ENCODE measurements around the gene SUSD4. TPM values are rescaled to one million over a fixed set of nuclear protein-coding genes. Genes with fewer than 3 reads are reported as not detected.

The SUSD4 gene
- polyA plus RNA-seq, 1 of the 3 experiments (the other 2 are of a cell fraction), result 0.31 TPM

- TF ChIP-seq, protein P1, sequence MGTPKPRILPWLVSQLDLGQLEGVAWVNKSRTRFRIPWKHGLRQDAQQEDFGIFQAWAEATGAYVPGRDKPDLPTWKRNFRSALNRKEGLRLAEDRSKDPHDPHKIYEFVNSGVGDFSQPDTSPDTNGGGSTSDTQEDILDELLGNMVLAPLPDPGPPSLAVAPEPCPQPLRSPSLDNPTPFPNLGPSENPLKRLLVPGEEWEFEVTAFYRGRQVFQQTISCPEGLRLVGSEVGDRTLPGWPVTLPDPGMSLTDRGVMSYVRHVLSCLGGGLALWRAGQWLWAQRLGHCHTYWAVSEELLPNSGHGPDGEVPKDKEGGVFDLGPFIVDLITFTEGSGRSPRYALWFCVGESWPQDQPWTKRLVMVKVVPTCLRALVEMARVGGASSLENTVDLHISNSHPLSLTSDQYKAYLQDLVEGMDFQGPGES (IDR thresholded peaks at IDR 0.05; ENCODE audit: low read depth, low read length), result no peak
- TF ChIP-seq POLR2AphosphoS5 (IDR thresholded peaks at IDR 0.05; ENCODE audit: low read depth, low read length) (no peak), MAX (IDR thresholded peaks at IDR 0.05; ENCODE audit: low read depth) (no peak), EZH2phosphoT487 (IDR thresholded peaks at IDR 0.05; ENCODE audit: borderline replicate concordance, low read depth) (no peak), EP300 (IDR thresholded peaks at IDR 0.05; ENCODE audit: borderline replicate concordance in 1 of 2, low read depth in 1 of 2, low read length in 1 of 2) (no peak), TAF1 (IDR thresholded peaks at IDR 0.05; ENCODE audit: borderline replicate concordance, low read depth, low read length) (no peak), FOXM1 (IDR thresholded peaks at IDR 0.05; ENCODE audit: low read depth) (no peak), NRF1 (IDR thresholded peaks at IDR 0.05; ENCODE audit: low read depth, low read length) (no peak)
- TF ChIP-seq, protein P2, sequence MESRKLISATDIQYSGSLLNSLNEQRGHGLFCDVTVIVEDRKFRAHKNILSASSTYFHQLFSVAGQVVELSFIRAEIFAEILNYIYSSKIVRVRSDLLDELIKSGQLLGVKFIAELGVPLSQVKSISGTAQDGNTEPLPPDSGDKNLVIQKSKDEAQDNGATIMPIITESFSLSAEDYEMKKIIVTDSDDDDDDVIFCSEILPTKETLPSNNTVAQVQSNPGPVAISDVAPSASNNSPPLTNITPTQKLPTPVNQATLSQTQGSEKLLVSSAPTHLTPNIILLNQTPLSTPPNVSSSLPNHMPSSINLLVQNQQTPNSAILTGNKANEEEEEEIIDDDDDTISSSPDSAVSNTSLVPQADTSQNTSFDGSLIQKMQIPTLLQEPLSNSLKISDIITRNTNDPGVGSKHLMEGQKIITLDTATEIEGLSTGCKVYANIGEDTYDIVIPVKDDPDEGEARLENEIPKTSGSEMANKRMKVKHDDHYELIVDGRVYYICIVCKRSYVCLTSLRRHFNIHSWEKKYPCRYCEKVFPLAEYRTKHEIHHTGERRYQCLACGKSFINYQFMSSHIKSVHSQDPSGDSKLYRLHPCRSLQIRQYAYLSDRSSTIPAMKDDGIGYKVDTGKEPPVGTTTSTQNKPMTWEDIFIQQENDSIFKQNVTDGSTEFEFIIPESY (IDR thresholded peaks at IDR 0.05; ENCODE audit: borderline replicate concordance, low read depth), result no peak
These were observed 117.4 kb downstream of the SUSD4 start (continued) for GRCh38 chr1:223246476-223247112.

DNA sequence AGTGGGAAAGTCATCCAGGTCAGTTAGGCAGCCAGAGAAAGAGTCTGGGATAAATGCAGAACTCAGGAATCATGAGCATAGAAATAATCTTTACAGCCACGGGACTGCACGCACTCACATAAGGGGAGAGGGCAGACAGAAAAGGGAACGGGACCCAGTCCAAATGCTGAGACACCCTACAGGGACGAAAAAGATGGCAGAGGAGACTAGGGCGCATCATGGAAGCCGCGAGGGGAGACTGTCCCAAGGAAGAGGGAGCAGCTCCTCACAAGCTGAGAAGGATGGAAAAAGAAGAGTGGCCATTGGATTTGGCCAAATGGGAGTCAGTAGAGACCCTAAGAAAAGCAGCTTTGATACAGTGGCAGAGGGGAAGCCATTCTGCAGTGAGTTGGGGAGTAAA lies 118.0 kb downstream of the SUSD4 start:
- Histone ChIP-seq H4K20me1 (ENCODE audit: insufficient read depth) (no peaks in the 10 kb centered on the region), H3K27ac (ENCODE audit: low read depth in 2 of 2, low read length in 1 of 2) (no peak overlapping the region), H3K4me2 (no peak overlapping the region), H3K27me3 (ENCODE audit: insufficient read depth) (peaks cover 9% of the 10 kb centered on the region; the same call in 1 of the 2 replicates), H3K9me2 (no peaks in the 10 kb centered on the region), H3F3A (replicated peaks; ENCODE audit: insufficient read depth) (no peaks in the 10 kb centered on the region), H3K9me3 (no peaks in the 10 kb centered on the region), H3K36me3 (replicated peaks in 1 of 2; ENCODE audit: control insufficient read depth in 1 of 2, insufficient read depth in 2 of 2, low read length in 1 of 2) (no peaks in the 10 kb centered on the region), H2AFZ (ENCODE audit: low read depth) (no peak overlapping the region), H3K4me3 (ENCODE audit: low read depth in 2 of 2, low read length in 1 of 2) (no peak overlapping the region), H3K4me1 (ENCODE audit: control insufficient read depth in 1 of 2, insufficient read depth in 2 of 2, low read depth in 1 of 2, low read length in 1 of 2) (peaks cover 0 to 3% of the 10 kb centered on the region in 2 experiments; a peak in 1 of 4 replicates), H3K9ac (no peak overlapping the region), H3K79me2 (ENCODE audit: insufficient read depth) (no peaks in the 10 kb centered on the region)
- TF ChIP-seq TAF1 (IDR thresholded peaks at IDR 0.05; ENCODE audit: borderline replicate concordance, low read depth, low read length) (no peak), NFIC (IDR thresholded peaks at IDR 0.05; ENCODE audit: borderline replicate concordance) (no peak), EZH2phosphoT487 (IDR thresholded peaks at IDR 0.05; ENCODE audit: borderline replicate concordance, low read depth) (no peak), USF1 (IDR thresholded peaks at IDR 0.05; ENCODE audit: borderline replicate concordance, low read depth) (no peak), EP300 (IDR thresholded peaks at IDR 0.05; ENCODE audit: borderline replicate concordance in 1 of 2, low read depth in 1 of 2, low read length in 1 of 2) (no peak), TEAD4 (IDR thresholded peaks at IDR 0.05; ENCODE audit: borderline replicate concordance, insufficient read depth) (no peak), FOSL2 (IDR thresholded peaks at IDR 0.05; ENCODE audit: borderline replicate concordance, low read depth) (no peak)
- TF ChIP-seq, protein P3, sequence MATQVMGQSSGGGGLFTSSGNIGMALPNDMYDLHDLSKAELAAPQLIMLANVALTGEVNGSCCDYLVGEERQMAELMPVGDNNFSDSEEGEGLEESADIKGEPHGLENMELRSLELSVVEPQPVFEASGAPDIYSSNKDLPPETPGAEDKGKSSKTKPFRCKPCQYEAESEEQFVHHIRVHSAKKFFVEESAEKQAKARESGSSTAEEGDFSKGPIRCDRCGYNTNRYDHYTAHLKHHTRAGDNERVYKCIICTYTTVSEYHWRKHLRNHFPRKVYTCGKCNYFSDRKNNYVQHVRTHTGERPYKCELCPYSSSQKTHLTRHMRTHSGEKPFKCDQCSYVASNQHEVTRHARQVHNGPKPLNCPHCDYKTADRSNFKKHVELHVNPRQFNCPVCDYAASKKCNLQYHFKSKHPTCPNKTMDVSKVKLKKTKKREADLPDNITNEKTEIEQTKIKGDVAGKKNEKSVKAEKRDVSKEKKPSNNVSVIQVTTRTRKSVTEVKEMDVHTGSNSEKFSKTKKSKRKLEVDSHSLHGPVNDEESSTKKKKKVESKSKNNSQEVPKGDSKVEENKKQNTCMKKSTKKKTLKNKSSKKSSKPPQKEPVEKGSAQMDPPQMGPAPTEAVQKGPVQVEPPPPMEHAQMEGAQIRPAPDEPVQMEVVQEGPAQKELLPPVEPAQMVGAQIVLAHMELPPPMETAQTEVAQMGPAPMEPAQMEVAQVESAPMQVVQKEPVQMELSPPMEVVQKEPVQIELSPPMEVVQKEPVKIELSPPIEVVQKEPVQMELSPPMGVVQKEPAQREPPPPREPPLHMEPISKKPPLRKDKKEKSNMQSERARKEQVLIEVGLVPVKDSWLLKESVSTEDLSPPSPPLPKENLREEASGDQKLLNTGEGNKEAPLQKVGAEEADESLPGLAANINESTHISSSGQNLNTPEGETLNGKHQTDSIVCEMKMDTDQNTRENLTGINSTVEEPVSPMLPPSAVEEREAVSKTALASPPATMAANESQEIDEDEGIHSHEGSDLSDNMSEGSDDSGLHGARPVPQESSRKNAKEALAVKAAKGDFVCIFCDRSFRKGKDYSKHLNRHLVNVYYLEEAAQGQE (IDR thresholded peaks at IDR 0.05; ENCODE audit: low read depth, low read length), result no peak
- DNase-seq, result no peak
- WGBS (ENCODE audit: low lambda C conversion rate), result 73% methylated on average over 7 of the region's 7 CpGs
- POLR2A ChIA-PET, result no interaction called here
- CTCF ChIA-PET, result interaction anchor here (1.3 to 2.5 kb wide), 3 partner anchors 9 to 438 kb away, joined by 4 to 14 read pairs (median 6); no protein-coding TSS in a partner anchor

Measured in SK-N-SH (cell line).